ENCODE data around the gene ELOA.
"Not testable (repeated sequence)": the region's sequence is repeated elsewhere in the genome, so short reads cannot be mapped to it uniquely, and the experiment has no call there.

The ELOA gene

GRCh38 chr1:23788695-23789094 lies 45.4 kb downstream of the ELOA start:
- no peak for TF ChIP-seq ZNF274 (IDR thresholded peaks at IDR 0.05; ENCODE audit: low read depth, low read length)
- TF ChIP-seq YY1 (IDR thresholded peaks at IDR 0.05; ENCODE audit: insufficient read depth, insufficient read length): no peak
- no peak for TF ChIP-seq SUZ12 (IDR thresholded peaks at IDR 0.05; ENCODE audit: extremely low read depth, insufficient read depth, insufficient read length)
- H3K36me3 ChIP-seq (ENCODE audit: insufficient read depth, insufficient read length, low read length): peaks cover 40% of the 10 kb centered on the region
- DNase-seq (ENCODE audit: low read depth, low spot score): no peak
- no peak overlapping the region for H3K9ac ChIP-seq (ENCODE audit: insufficient read length, low read depth)
- no peak overlapping the region for H3K4me3 ChIP-seq (ENCODE audit: insufficient read length, low read depth)
- no peaks in the 10 kb centered on the region for H3K27me3 ChIP-seq (ENCODE audit: insufficient read depth, insufficient read length)
- no peaks in the 10 kb centered on the region for H3K9me3 ChIP-seq (ENCODE audit: insufficient read depth, low read length)
- peaks cover 2% of the 10 kb centered on the region for H3K4me1 ChIP-seq (ENCODE audit: insufficient read depth, insufficient read length)

- no peaks in the 10 kb centered on the region for H3K9me3 ChIP-seq (ENCODE audit: insufficient read depth, low read length)
- peaks cover 53% of the 10 kb centered on the region for H3K36me3 ChIP-seq (ENCODE audit: insufficient read depth, insufficient read length, low read length)
- H3K4me1 ChIP-seq (ENCODE audit: insufficient read depth, insufficient read length): peaks cover 2% of the 10 kb centered on the region
- TF ChIP-seq SUZ12 (IDR thresholded peaks at IDR 0.05; ENCODE audit: extremely low read depth, insufficient read depth, insufficient read length): no peak
- TF ChIP-seq YY1 (IDR thresholded peaks at IDR 0.05; ENCODE audit: insufficient read depth, insufficient read length): peak; percentile 82
- no peaks in the 10 kb centered on the region for H3K27me3 ChIP-seq (ENCODE audit: insufficient read depth, insufficient read length)
- H3K4me3 ChIP-seq (ENCODE audit: insufficient read length, low read depth): peak within 1 kb of the TSS; percentile 83
- DNase-seq (ENCODE audit: low read depth, low spot score): no peak
- H3K9ac ChIP-seq (ENCODE audit: insufficient read length, low read depth): peak within 1 kb of the TSS; percentile 84
Measured at GRCh38 chr1:23790696-23791515, 47.6 kb downstream of the ELOA start, which contains the start of gene LYPLA2. Gene LYPLA2 (plus strand): TSS chr1:23791145. CDS start chr1:23792683, 1,538 bp downstream.

- Histone ChIP-seq H3K4me1 (ENCODE audit: insufficient read depth, insufficient read length) (peaks cover 2% of the 10 kb centered on the region), H3K9me3 (ENCODE audit: insufficient read depth, low read length) (no peaks in the 10 kb centered on the region), H3K9ac (ENCODE audit: insufficient read length, low read depth) (peak overlapping the region; percentile 84), H3K36me3 (ENCODE audit: insufficient read depth, insufficient read length, low read length) (peaks cover 52% of the 10 kb centered on the region), H3K27me3 (ENCODE audit: insufficient read depth, insufficient read length) (no peaks in the 10 kb centered on the region), H3K4me3 (ENCODE audit: insufficient read length, low read depth) (peak overlapping the region; percentile 83)
- TF ChIP-seq YY1 (IDR thresholded peaks at IDR 0.05; ENCODE audit: insufficient read depth, insufficient read length) (no peak), ZNF274 (IDR thresholded peaks at IDR 0.05; ENCODE audit: low read depth, low read length) (no peak), SUZ12 (IDR thresholded peaks at IDR 0.05; ENCODE audit: extremely low read depth, insufficient read depth, insufficient read length) (no peak)
- no peak for DNase-seq (ENCODE audit: low read depth, low spot score)
Measured at GRCh38 chr1:23791516-23792047, 48.3 kb downstream of the ELOA start.

- no peak for TF ChIP-seq SUZ12 (IDR thresholded peaks at IDR 0.05; ENCODE audit: extremely low read depth, insufficient read depth, insufficient read length)
- TF ChIP-seq YY1 (IDR thresholded peaks at IDR 0.05; ENCODE audit: insufficient read depth, insufficient read length): no peak
- TF ChIP-seq ZNF274 (IDR thresholded peaks at IDR 0.05; ENCODE audit: low read depth, low read length): no peak
- no peaks in the 10 kb centered on the region for H3K27me3 ChIP-seq (ENCODE audit: insufficient read depth, insufficient read length)
- no peak for DNase-seq (ENCODE audit: low read depth, low spot score)
- peak overlapping the region; percentile 80 for H3K9ac ChIP-seq (ENCODE audit: insufficient read length, low read depth)
- peak overlapping the region; percentile 83 for H3K4me3 ChIP-seq (ENCODE audit: insufficient read length, low read depth)
- H3K4me1 ChIP-seq (ENCODE audit: insufficient read depth, insufficient read length): peaks cover 2% of the 10 kb centered on the region
- peaks cover 51% of the 10 kb centered on the region for H3K36me3 ChIP-seq (ENCODE audit: insufficient read depth, insufficient read length, low read length)
- no peaks in the 10 kb centered on the region for H3K9me3 ChIP-seq (ENCODE audit: insufficient read depth, low read length)
Measured at GRCh38 chr1:23792151-23792945, 49.1 kb downstream of the ELOA start.

GRCh38 chr1:23793018-23793781 lies 49.9 kb downstream of the ELOA start:
- Histone ChIP-seq H3K27me3 (ENCODE audit: insufficient read depth, insufficient read length) (no peaks in the 10 kb centered on the region), H3K4me3 (ENCODE audit: insufficient read length, low read depth) (no peak overlapping the region), H3K4me1 (ENCODE audit: insufficient read depth, insufficient read length) (peaks cover 2% of the 10 kb centered on the region), H3K9me3 (ENCODE audit: insufficient read depth, low read length) (no peaks in the 10 kb centered on the region), H3K36me3 (ENCODE audit: insufficient read depth, insufficient read length, low read length) (peaks cover 54% of the 10 kb centered on the region), H3K9ac (ENCODE audit: insufficient read length, low read depth) (peak overlapping the region; percentile 80)
- no peak for DNase-seq (ENCODE audit: low read depth, low spot score)
- no peak for TF ChIP-seq ZNF274 (IDR thresholded peaks at IDR 0.05; ENCODE audit: low read depth, low read length)
- no peak for TF ChIP-seq YY1 (IDR thresholded peaks at IDR 0.05; ENCODE audit: insufficient read depth, insufficient read length)
- no peak for TF ChIP-seq SUZ12 (IDR thresholded peaks at IDR 0.05; ENCODE audit: extremely low read depth, insufficient read depth, insufficient read length)

- Histone ChIP-seq H3K36me3 (ENCODE audit: insufficient read depth, insufficient read length, low read length) (peaks cover 57% of the 10 kb centered on the region), H3K4me1 (ENCODE audit: insufficient read depth, insufficient read length) (peaks cover 7% of the 10 kb centered on the region), H3K9ac (ENCODE audit: insufficient read length, low read depth) (no peak overlapping the region), H3K9me3 (ENCODE audit: insufficient read depth, low read length) (no peaks in the 10 kb centered on the region), H3K27me3 (ENCODE audit: insufficient read depth, insufficient read length) (no peaks in the 10 kb centered on the region), H3K4me3 (ENCODE audit: insufficient read length, low read depth) (no peak overlapping the region)
- TF ChIP-seq SUZ12 (IDR thresholded peaks at IDR 0.05; ENCODE audit: extremely low read depth, insufficient read depth, insufficient read length): no peak
- TF ChIP-seq YY1 (IDR thresholded peaks at IDR 0.05; ENCODE audit: insufficient read depth, insufficient read length): no peak
- no peak for TF ChIP-seq ZNF274 (IDR thresholded peaks at IDR 0.05; ENCODE audit: low read depth, low read length)
- no peak for DNase-seq (ENCODE audit: low read depth, low spot score)
Measured at GRCh38 chr1:23793861-23794731, 50.8 kb downstream of the ELOA start.

- not testable (repeated sequence) for H3K4me3 ChIP-seq (ENCODE audit: insufficient read length, low read depth); H3K4me1 ChIP-seq (ENCODE audit: insufficient read depth, insufficient read length); DNase-seq (ENCODE audit: low read depth, low spot score); H3K27me3 ChIP-seq (ENCODE audit: insufficient read depth, insufficient read length); H3K9ac ChIP-seq (ENCODE audit: insufficient read length, low read depth); H3K9me3 ChIP-seq (ENCODE audit: insufficient read depth, low read length)
- peaks cover 57% of the 10 kb centered on the region for H3K36me3 ChIP-seq (ENCODE audit: insufficient read depth, insufficient read length, low read length)
Measured at GRCh38 chr1:23794732-23795182, 51.5 kb downstream of the ELOA start.

All from NT2/D1 (cell line).